ENCODE measurements around the gene CENPB.

GRCh38 chr20:3738111-3739053, 48.2 kb downstream of the CENPB start:
- TF ChIP-seq EZH2 (IDR thresholded peaks at IDR 0.05; ENCODE audit: borderline replicate concordance, low read depth, low read length, poor library complexity, severe bottlenecking) = no peak
- no peak for TF ChIP-seq CTCF (conservative IDR thresholded peaks at IDR 0.05; ENCODE audit: low read depth, low read length)
